Dendritic cell treated with granulocyte-macrophage colony-stimulating factor and Interleukin-4, amounts not matched to agents 40 ng/mL and 50 ng/mL, for 4 days (primary cell): ENCODE results near the gene RNU5D-1.

ENCODE experiments used
- H3K27ac Mint-ChIP-seq: one replicate; pipeline ENCODE4 v1.8.0; 2022; ENCODE audit warnings: mild to moderate bottlenecking, mixed read lengths
- H3K27me3 Mint-ChIP-seq: one replicate; pipeline ENCODE4 v1.8.0; 2022; ENCODE audit warnings: mild to moderate bottlenecking, mixed read lengths
- H3K36me3 Mint-ChIP-seq: one replicate; pipeline ENCODE4 v1.8.0; 2022; ENCODE audit warnings: low read depth, mixed read lengths
- H3K4me1 Mint-ChIP-seq: one replicate; pipeline ENCODE4 v1.8.0; 2022; ENCODE audit warnings: low read depth, mixed read lengths
- H3K4me3 Mint-ChIP-seq: one replicate; pipeline ENCODE4 v1.8.0; 2022; ENCODE audit warnings: mild to moderate bottlenecking, moderate library complexity, mixed read lengths
- H3K9me3 Mint-ChIP-seq: one replicate; pipeline ENCODE4 v1.8.0; 2022; ENCODE audit warnings: mixed read lengths
- intact Hi-C: fragments of 100-400 bp; cut with micrococcal nuclease; formaldehyde crosslinking; loops from one replicate; pipeline ENCODE4 v1.15.0; 2022

The RNU5D-1 gene

GRCh38 chr1:44721485-44722361 lies 9.2 kb downstream of the RNU5D-1 start:
- no peaks in the 10 kb centered on the region for H3K36me3 Mint-ChIP-seq
- peak overlapping the region; percentile 89 for H3K27ac Mint-ChIP-seq
- H3K27me3 Mint-ChIP-seq, result peaks cover 8% of the 10 kb centered on the region
- intact Hi-C loops, result no loop called here
- H3K4me1 Mint-ChIP-seq, result peaks cover 65% of the 10 kb centered on the region
- no peaks in the 10 kb centered on the region for H3K9me3 Mint-ChIP-seq
- peak overlapping the region; percentile 11 for H3K4me3 Mint-ChIP-seq

DNA sequence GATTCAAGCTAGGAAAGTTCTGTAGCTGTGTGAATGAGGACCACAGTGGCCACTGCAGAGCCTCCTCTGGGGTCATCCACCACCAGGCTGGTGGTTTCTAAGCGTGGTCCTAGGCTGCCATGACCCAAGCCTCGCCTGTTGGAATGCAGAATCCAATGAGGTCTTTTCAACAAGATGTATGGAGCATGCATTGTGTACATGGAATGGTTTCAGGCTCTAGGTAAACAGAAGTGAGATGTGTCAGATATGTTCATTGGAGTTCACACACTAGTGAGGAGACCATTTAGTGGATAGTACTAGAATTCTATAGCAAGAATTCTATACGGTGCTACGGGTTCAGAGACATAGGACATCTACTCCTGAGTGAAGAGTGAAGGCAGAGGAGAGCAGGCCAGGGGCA lies 10.7 kb downstream of the RNU5D-1 start:
- H3K27me3 Mint-ChIP-seq, result peaks cover 13% of the 10 kb centered on the region
- H3K9me3 Mint-ChIP-seq, result no peaks in the 10 kb centered on the region
- intact Hi-C loops, result no loop called here
- H3K4me1 Mint-ChIP-seq, result peaks cover 64% of the 10 kb centered on the region
- no peak overlapping the region for H3K4me3 Mint-ChIP-seq
- H3K27ac Mint-ChIP-seq, result no peak overlapping the region
- no peaks in the 10 kb centered on the region for H3K36me3 Mint-ChIP-seq

GRCh38 chr1:44719318-44719717 lies 11.7 kb downstream of the RNU5D-1 start:
- intact Hi-C loops, result no loop called here

DNA sequence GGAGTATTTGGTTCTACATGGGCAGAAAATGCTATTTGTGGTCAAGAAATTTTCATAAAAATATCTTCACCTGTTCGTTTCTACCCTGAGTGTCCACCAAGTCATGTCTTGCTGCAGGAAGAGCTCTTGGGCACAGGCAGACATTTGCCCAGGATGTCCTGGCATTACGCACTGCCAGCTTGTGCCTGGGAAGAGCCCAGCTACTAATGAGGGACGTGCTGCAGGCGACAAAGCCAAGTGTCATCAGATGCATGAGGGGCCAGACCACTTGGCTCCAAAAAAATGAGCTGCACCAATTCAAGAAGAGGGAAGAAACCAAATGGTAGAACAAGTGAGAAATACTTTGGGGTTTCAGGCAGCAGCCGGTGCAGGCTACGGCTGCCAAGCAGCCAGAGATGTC lies 12.9 kb downstream of the RNU5D-1 start:
- no peaks in the 10 kb centered on the region for H3K9me3 Mint-ChIP-seq

More at GRCh38 chr1:44719318-44719717, 11.7 kb downstream of the RNU5D-1 start:
- peaks cover 58% of the 10 kb centered on the region for H3K4me1 Mint-ChIP-seq
- no peaks in the 10 kb centered on the region for H3K9me3 Mint-ChIP-seq
- H3K36me3 Mint-ChIP-seq, result no peaks in the 10 kb centered on the region
- H3K27me3 Mint-ChIP-seq, result peaks cover 9% of the 10 kb centered on the region
- H3K27ac Mint-ChIP-seq, result no peak overlapping the region
- H3K4me3 Mint-ChIP-seq, result no peak overlapping the region

DNA sequence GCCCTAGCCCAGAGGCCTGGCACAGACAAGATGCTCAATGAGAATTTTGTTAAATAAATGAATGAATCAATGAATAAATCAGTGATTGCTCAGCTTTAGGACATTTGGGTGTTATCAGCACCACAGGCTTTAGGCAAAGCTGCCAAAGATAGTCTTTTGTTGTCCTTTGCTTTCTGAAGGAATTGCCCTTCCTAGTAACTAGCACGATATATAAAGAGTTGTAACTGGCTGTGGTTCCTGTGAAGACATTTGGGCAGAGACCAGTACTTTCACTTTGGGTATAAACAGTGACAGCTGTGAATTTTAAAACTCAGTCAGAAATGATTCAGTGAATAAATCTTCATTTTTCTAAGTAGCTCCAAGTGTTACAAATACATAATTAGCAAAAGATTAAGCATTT lies 13.3 kb downstream of the RNU5D-1 start:
- peaks cover 44% of the 10 kb centered on the region for H3K4me1 Mint-ChIP-seq
- H3K4me3 Mint-ChIP-seq, result no peak overlapping the region
- intact Hi-C loops, result no loop called here

More for the DNA sequence above, 12.9 kb downstream of the RNU5D-1 start:
- Mint-ChIP-seq H3K27me3 (peaks cover 9% of the 10 kb centered on the region), H3K4me1 (peaks cover 48% of the 10 kb centered on the region), H3K4me3 (no peak overlapping the region), H3K36me3 (no peaks in the 10 kb centered on the region), H3K27ac (no peak overlapping the region)
- intact Hi-C loops, result no loop called here

DNA sequence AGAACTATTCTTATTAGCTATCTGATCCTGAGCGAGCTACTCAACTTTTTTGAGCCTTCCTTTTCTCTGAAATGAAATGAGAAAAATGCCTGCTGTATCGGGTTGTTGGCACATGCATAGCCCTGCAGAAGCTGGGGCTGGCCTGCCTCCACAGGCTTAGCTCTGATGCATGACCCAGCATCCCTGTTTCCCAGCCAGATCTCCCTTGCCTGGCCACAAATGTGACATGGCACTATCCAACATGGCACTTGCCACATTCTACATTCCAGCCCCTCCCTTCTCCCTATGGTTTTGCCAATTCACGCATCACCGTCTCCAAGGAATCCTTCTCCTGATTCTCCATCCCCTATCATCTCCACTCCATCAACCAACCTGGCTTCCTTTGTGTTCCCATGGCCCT lies 13.8 kb downstream of the RNU5D-1 start:
- Mint-ChIP-seq H3K4me3 (no peak overlapping the region), H3K9me3 (no peaks in the 10 kb centered on the region), H3K27ac (no peak overlapping the region), H3K36me3 (no peaks in the 10 kb centered on the region), H3K27me3 (peaks cover 11% of the 10 kb centered on the region), H3K4me1 (peaks cover 44% of the 10 kb centered on the region)
- intact Hi-C loops, result no loop called here

More for the DNA sequence above, 13.3 kb downstream of the RNU5D-1 start:
- Mint-ChIP-seq H3K27ac (no peak overlapping the region), H3K36me3 (no peaks in the 10 kb centered on the region), H3K27me3 (peaks cover 9% of the 10 kb centered on the region), H3K9me3 (no peaks in the 10 kb centered on the region)

- Mint-ChIP-seq H3K9me3 (no peaks in the 10 kb centered on the region), H3K27ac (no peak overlapping the region), H3K27me3 (peaks cover 14% of the 10 kb centered on the region), H3K36me3 (no peaks in the 10 kb centered on the region), H3K4me3 (no peak overlapping the region), H3K4me1 (peaks cover 28% of the 10 kb centered on the region)
- intact Hi-C loops, result no loop called here
Observed at GRCh38 chr1:44714944-44715571, 15.9 kb downstream of the RNU5D-1 start.

GRCh38 chr1:44714532-44714931 lies 16.4 kb downstream of the RNU5D-1 start:
- H3K36me3 Mint-ChIP-seq, result no peaks in the 10 kb centered on the region
- peaks cover 26% of the 10 kb centered on the region for H3K4me1 Mint-ChIP-seq
- H3K4me3 Mint-ChIP-seq, result no peak overlapping the region
- H3K27ac Mint-ChIP-seq, result no peak overlapping the region
- intact Hi-C loops, result no loop called here
- H3K27me3 Mint-ChIP-seq, result peaks cover 14% of the 10 kb centered on the region
- H3K9me3 Mint-ChIP-seq, result no peaks in the 10 kb centered on the region

DNA sequence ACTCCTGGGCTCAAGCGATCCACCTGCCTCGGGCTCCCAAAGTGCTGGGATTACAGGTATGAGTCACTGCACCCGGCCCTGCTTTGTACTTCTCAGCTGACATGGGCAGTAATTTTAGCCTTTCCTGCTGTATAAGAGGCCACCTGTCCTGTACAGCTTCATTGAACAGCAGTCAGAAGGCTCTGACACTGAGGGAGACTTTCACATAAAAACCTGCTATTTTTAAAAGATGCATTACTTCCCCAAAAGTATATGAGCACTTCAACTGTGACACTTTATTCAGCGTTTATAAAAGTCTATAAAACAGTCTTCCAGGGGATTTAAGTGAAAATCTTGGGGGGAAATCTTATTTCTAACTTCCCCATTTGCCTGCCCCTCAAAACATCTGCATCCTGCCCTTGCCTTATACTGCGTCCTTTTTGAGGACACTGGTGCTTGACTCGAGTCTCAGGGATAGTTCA lies 17.6 kb downstream of the RNU5D-1 start:
- peaks cover 25% of the 10 kb centered on the region for H3K27me3 Mint-ChIP-seq
- no peaks in the 10 kb centered on the region for H3K36me3 Mint-ChIP-seq
- no peaks in the 10 kb centered on the region for H3K9me3 Mint-ChIP-seq
- intact Hi-C loops, result no loop called here
- peaks cover 28% of the 10 kb centered on the region for H3K4me1 Mint-ChIP-seq
- H3K27ac Mint-ChIP-seq, result no peak overlapping the region
- no peak overlapping the region for H3K4me3 Mint-ChIP-seq

GRCh38 chr1:44707959-44708831 lies 22.8 kb downstream of the RNU5D-1 start:
- H3K27ac Mint-ChIP-seq, result peak overlapping the region; percentile 38
- H3K4me1 Mint-ChIP-seq, result peaks cover 18% of the 10 kb centered on the region
- no peaks in the 10 kb centered on the region for H3K36me3 Mint-ChIP-seq
- H3K4me3 Mint-ChIP-seq, result peak overlapping the region; percentile 11
- H3K9me3 Mint-ChIP-seq, result no peaks in the 10 kb centered on the region
- H3K27me3 Mint-ChIP-seq, result peaks cover 41% of the 10 kb centered on the region
- intact Hi-C loops, result no loop called here

DNA sequence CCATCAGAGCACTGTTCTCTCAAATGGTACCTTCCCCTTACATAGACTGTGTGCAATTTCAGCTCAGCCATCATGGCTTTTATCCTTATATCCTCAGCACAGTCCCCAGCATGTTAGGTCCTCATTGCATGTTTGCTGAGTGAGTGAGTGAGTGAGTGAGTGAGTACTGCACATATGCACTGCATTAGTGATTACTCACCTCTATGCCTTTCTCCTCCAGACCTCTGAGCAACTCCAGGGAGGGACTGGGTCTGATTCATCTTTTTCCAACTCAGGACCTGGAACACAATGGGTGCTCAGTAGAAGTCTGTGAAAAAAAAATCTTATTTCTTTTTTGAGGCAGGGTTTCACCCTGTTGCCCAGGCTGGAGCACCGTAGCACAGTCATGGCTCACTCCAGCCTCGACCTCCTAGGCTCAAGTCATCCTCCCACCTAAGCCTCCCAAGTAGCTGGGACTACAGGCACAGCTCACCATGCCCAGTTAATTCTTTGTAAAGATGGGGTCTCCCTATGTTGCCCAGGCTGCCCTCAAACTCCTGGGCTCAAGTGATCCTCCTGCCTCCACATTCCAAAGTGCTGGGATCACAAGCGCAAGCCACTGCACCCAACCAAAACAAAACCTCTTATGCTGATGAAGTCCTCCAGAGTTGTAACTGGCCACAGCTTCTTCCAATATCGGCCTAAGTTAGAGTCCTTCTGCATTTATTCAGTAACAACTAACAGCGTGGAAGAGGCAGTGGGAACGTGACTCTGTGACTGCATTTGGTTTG lies 23.7 kb downstream of the RNU5D-1 start:
- no peak overlapping the region for H3K27ac Mint-ChIP-seq
- peaks cover 49% of the 10 kb centered on the region for H3K27me3 Mint-ChIP-seq
- no peaks in the 10 kb centered on the region for H3K36me3 Mint-ChIP-seq
- H3K4me1 Mint-ChIP-seq, result peaks cover 18% of the 10 kb centered on the region
- intact Hi-C loops, result no loop called here
- H3K4me3 Mint-ChIP-seq, result no peak overlapping the region
- H3K9me3 Mint-ChIP-seq, result no peaks in the 10 kb centered on the region

GRCh38 chr1:44705938-44706337 lies 25.0 kb downstream of the RNU5D-1 start:
- Mint-ChIP-seq H3K4me3 (no peak overlapping the region), H3K4me1 (peaks cover 18% of the 10 kb centered on the region), H3K9me3 (no peaks in the 10 kb centered on the region), H3K36me3 (no peaks in the 10 kb centered on the region), H3K27ac (no peak overlapping the region), H3K27me3 (peaks cover 57% of the 10 kb centered on the region)
- intact Hi-C loops, result no loop called here

GRCh38 chr1:44705470-44705869 lies 25.5 kb downstream of the RNU5D-1 start:
- no peaks in the 10 kb centered on the region for H3K36me3 Mint-ChIP-seq
- H3K27ac Mint-ChIP-seq, result no peak overlapping the region

More at GRCh38 chr1:44705470-44705869, 25.5 kb downstream of the RNU5D-1 start:
- Mint-ChIP-seq H3K4me1 (peaks cover 18% of the 10 kb centered on the region), H3K9me3 (no peaks in the 10 kb centered on the region), H3K4me3 (no peak overlapping the region), H3K27me3 (peaks cover 58% of the 10 kb centered on the region)
- intact Hi-C loops, result no loop called here
